Measurements from ENCODE around the gene EREG.
A peak's percentile ranks its signal among the peaks of the same experiment; 100 is the strongest.
"Not testable (repeated sequence)": the region's sequence is repeated elsewhere in the genome, so short reads cannot be mapped to it uniquely, and the experiment has no call there.

EREG gene, protein sequence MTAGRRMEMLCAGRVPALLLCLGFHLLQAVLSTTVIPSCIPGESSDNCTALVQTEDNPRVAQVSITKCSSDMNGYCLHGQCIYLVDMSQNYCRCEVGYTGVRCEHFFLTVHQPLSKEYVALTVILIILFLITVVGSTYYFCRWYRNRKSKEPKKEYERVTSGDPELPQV

DNA sequence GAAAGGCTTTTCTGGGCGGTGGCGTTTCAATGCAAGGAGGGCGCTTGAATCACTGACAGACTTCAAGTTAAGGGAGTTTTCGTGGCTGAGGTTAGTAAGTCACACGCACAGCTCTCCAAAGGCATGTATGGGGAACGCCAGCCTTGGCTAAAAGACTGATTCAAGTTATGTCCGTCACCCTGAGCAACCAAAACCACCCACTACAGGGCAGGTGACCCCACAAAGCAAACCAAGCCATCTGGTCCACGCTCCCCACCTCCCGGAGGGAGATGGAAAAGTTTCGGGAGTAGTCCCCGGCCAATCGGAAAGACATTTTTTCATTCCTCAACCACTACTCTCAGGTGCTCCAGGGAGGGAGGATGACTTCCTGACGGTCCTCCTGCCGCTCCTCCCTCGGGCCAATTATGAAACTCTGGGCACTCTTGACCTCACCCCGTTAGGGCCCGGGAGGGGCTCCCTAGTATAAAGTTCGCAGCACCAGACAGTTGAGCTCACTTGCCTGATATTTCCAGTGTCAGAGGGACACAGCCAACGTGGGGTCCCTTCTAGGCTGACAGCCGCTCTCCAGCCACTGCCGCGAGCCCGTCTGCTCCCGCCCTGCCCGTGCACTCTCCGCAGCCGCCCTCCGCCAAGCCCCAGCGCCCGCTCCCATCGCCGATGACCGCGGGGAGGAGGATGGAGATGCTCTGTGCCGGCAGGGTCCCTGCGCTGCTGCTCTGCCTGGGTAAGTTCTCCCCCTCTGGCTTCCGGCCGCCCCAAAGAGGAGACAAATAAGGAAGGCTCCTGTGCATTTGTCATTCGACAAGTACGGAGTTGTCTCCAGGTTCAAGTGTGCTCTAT lies at the start of gene EREG:
EREG (plus strand) TSS at position 494 of the 840 bp plus-strand sequence; CDS start at position 658, 164 bp downstream.
- peak in 1 of 2 donors; percentile 3 for DNase-seq

DNA sequence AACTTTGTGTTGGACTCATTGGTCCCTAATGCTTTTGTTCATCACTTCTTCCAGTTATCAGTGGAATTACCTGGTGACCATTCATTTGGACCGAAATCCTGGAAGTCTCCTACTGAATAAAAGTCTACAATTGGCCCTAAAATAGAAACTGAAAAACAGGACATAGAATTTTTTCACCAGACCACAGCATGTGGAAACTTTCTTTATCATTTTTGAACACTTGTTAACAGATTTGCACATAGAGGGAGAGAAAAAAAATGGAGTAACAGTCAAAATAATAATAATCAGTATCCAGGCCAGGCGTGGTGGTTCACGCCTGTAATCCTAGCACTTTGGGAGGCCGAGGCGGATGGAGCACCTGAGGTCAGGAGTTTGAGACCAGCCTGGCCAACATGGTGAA lies 49.6 kb upstream of the EREG start:
- DNase-seq: no peak

DNA sequence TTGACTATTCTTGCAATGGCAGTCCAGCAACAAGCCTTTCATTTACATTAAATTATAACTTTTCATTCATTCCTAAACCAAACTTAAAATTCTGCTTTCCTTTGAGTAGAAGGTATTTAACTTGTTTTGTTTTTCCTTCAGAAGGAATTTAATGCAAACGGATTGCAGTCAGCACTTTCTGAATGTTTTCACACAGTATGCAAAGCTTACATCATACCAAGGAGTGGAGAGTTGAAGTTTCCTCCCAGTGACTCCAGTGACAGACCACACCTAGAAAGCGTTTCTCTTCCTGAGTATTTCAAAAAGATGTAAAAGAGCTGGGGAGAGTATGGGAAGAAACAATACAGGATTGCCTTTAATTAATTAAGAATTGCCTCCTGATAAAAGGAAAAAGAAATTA lies 48.5 kb upstream of the EREG start:
- no peak for DNase-seq

DNA sequence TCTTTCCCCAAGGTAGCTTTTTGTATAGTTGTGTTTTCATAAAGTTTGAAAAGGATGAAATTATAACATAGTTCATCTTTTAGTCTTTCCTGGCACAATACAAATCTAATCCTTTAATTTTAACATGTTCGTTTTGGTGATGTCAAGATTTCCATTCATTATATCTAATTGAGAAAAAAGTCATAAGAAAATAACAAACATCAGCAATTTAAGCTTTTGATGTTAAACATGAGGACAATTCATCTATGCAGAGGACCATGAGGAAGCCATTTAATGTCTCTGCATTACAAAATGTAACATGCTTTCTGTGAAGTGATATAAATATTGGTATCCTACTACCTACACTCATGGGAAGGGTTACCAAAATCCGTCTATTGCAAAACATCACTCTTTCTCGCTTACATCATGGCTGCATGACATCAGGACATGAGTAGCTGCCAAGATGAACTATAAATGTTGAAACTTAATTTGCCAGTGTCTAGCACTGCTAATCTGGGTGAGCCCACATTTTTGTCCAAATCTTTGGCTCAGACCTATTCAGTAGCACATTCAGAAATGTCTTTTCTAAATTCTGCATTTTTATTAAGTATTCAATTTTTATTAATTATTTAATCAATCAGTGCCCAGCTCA lies 47.2 kb upstream of the EREG start:
- no peak for DNase-seq

DNA sequence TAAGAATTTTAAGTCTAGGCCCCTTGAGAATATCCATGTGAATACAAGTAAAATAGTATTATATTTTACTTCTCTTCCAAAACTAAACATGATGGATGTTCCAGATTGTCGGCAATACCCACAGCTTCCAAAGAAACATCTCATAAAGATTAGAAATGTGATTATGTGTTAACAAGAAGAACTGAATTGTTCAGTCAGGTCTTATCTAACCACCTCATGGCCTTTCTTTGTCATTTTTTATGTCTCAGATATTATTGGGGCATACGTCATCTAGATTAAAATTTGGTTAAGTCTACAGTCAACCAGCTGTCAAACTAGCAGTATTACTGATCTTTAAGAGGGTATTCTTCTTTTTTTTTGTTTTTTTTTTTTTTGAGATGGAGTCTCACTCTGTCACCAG lies 46.7 kb upstream of the EREG start:
- DNase-seq: no peak

DNA sequence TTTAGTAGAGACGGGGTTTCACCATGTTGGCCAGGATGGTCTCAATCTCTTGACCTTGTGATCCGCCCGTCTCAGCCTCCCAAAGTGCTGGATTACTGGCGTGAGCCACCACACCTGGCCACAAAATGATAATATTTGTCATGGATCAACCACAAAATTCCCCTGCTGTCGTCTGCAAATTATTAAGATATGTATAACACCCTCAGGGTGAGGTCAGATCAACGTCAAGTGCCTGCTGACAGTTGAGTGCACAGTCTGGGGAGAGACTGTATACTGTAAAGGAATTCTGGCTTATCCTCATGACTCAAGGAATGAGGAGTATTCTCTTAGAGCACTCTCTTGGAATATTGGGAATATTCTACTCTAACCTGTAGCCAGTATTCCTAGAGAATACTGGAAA lies 45.5 kb upstream of the EREG start:
- DNase-seq: no peak

DNA sequence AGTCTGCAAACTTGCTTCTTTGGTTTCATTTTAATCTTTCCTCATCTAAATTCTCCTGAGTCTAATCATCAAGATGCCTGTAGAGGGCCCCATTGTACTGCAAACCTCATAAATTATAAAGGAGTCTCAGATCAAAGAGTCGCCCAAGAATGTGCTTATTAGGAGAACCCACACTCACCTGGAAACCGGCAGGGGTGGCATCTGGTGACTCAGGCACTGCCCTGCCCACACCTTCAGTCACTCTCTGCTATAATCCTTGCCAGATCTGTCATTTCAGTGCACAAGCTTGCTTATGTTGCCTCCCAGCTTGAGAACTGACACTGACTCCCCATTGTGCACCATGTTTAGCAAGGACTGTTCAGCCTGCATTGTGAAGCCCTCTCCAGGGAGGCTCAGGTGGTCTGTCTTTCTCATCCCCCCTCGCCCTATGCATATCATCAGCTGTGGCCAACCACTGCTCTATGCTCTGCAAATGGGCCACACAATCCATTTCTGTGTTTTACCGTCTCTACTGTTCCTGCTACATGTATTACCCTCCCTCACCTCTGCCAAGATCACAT lies 44.3 kb upstream of the EREG start:
- peak; percentile 15 to 19 for DNase-seq

DNA sequence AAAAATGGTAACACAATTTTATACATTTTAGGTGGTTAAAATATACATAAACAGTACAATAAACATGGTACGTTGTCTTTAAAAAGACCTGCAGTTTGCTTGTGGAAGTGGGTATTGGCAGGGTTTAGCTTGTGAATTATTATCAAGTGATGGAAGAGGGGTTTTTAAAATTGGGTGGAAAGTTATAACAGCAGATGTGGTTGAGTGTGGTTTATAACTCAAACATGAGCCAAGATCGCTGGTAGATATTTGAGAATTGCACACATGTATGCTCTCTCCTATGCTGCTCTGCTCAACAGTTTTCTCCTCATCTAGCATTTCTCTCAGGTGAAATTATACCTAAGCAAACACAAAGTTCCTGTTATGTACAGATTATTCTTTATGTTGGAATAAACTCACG lies 42.6 kb upstream of the EREG start:
- no peak for DNase-seq

DNA sequence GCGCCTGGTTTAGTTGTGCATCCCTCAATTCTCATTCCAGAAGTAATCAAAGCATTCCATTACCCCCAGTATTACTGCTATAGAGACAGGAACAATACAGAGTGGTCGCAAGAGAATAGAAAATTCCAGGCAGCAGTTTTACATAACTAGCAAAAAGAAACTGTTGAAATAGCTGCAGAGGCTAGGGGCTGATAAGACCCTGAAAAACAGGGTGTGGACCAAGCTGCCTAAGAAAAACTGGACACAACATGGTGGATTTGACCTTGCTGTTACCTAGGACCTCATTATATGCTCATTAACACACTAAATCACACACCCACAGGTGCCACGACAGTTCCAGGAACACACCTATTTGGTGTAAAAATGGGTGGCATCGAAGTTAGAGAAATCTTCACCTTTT lies 41.3 kb upstream of the EREG start:
- no peak for DNase-seq

DNA sequence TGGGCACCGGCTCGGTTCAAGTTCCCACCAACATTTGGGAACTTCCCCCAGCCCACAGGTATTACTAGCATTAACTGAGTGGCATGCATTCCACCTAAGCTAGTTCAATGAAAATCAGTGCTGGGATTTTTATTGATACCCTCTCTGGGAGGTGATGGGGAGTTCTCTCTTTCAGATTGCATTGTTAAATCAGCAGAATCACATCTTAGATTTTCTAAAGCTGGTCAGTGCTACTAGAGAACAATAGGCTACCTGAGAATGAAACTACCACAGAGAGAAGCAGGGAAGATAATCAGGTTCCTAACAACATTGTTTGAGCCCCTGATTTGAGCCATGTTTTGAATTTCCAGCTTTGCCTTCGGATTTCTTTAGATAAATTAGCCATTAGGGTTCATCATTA lies 40.7 kb upstream of the EREG start:
- no peak for DNase-seq

DNA sequence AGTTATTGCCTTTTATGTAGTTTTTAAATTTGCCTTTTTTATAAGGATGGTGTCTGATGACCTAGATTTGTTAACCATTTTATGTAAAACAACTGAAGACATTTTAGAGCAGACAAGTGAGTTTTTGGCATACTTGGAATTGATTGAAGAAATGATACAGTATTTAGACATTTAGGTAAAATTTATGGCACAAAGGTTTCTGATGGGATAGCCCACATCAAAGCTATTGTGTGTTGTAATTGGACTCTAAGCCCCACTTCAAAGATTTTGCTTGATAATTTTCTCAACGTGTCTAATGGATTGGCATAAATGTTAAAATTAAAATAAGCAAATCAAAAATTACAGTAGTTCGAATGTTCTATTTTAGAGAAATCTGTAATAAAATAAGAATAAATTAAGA lies 39.1 kb upstream of the EREG start:
- no peak for DNase-seq

DNA sequence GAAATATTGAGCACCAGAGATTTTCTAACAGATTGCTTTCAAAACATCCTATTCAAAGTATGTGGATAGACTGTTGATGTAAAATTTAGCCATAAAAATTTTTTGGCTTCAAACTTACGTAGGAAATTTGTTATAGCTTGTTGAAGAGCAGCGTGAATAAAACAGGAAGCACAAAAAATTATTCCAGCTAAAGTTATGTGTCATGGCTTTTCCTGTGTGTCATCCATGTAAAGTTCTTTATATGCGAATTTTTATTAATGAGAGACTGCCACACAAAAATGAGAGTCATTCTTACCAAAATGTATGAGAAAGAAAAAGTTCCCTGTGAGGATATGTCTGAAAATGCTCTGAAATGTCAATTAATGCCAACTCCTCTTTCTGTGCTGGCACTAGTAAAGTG lies 37.2 kb upstream of the EREG start:
- no peak for DNase-seq

DNA sequence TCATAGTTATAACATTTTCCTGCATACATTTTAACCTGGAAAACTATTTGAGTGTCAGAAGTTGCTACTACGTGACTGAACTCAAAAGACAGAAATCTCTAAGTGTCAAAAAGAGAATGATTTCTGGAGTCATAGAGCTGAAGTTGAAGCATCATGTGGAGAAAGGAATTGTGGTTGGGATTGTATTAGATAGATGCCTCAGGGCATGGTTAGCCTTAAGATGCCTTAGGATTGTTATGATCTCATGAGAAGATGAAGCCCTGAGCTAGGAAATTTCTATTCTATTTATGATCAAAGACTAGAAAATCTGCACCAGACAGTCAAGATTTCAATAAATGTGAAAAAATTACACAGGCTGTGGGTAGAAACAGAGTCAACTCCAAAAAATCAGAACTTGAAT lies 36.4 kb upstream of the EREG start:
- DNase-seq: no peak

DNA sequence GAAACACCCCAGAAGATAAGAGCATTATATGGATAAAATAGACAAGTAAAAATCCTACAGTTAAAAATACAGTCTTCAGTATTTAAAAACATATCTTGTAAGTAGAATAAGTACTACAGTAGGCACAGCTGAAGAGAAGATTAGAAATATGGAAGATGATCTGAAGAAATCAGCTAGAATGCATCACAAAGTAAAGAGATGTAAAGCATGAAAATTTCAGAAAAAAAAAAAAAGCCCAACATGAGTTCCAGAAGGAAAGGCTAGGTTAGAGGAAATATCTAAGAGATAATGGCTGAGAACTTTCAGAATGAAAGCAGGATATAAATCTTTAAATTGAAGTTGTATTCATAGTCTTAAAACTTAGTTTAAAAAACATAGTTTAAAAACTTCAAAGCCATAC lies 35.6 kb upstream of the EREG start:
- DNase-seq: no peak

DNA sequence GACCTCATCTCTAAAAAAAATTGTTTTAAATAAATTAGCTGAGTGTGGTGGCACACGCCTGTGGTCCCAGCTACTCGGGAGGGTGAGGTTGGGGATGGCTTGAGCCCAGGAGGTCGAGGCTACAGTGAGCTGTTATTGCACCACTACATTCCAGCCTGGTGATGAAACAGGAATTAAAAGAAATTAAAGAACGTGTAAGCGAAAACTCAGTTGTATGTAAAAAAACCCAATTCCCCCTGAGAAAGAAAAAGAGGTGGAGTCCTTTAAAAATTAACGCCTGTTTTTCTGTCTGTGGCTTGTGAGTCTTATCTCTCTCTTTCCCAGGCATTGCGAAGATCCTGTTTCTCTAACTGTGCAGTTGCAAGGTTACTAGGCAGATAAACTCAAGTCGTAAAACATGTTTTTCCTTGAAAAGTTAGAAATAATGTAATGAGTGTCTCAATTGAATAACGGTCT lies 34.6 kb upstream of the EREG start:
- no peak for DNase-seq

DNA sequence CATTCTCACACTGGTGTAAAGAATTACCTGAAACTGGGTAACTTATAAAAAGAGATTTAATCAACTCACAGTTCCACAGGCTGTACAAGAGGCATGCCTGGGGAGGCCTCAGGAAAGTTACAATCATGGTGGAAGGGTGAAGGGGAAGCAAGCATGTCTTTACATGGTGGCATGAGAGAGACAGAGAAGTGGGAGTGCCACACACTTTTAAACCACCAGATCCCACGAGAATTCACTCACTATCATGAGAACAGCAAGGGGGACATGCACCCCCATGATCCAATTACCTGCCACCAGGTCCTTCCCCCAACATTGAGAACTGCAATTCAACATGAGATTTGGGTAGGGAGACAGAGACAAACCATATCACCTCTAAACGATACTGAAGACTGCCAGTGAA lies 33.7 kb upstream of the EREG start:
- no peak for DNase-seq

DNA sequence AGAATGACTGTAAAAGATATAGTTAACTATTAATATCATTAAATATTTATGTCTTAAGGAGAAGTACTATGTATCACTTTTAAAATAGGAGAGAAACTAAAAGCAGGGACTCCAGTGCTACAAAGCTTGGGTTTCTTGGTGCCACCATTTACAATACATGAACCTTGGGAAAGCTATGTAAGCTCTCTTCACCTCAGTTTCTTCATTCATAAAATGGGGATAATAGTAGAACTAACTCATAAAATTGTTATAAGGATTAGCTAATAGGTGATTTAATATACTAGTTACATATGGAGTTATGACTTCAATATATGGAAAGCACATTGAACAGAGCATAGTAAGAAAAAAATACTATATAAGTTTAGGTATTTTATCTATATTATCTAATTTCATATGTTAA lies 33.0 kb upstream of the EREG start:
- no peak for DNase-seq

DNA sequence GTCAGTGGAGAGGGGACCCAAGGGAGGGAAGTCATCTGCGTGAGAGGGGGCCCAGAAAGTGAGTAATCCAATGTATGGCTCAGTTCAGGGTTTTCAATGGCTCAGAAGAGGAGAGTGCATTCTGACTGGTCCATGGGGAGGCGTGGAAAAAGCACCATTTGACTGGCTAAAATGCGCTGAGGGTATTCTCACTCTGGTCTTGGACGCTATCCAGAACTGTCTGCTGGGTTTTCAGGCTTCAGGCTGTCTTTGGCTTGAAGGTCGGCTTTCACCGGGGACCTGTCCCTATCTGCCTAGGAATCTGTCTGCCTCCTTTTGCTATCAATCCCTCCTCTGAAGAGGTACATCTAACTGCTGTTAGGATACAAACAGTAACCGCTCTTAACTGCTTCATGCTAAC lies 30.3 kb upstream of the EREG start:
- no peak for DNase-seq

DNA sequence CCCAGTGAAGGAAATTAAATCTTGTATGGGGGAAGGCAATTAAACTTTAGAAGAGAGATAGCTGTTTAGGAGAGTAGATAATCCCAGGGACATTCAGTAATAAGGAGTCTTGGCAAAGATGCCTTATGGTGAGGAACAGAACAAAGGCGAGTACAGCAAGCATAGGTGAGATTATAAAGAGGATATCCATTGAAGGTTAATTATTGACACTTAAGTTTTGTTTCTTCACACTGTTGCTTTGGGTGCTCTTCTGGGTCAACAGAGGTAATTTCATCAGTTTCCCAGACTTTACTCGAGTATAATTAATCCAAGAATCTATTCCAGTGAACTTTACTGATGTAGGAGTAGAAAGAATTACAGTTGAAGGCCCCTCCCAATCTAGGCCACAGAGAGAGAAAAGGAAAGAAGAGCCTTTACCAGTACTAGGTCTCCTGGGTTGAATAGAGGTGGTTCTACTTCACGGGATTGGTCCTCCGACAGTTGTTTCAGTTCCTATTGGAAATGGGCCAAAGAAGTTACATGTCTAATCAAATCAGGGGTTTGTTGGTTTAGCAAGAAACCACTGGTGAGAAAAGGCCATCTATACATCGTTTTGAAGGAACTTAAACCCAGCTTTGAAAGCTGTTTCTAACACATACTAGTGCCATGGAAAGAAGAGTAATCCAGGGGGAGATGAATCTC lies 29.5 kb upstream of the EREG start:
- DNase-seq: no peak

DNA sequence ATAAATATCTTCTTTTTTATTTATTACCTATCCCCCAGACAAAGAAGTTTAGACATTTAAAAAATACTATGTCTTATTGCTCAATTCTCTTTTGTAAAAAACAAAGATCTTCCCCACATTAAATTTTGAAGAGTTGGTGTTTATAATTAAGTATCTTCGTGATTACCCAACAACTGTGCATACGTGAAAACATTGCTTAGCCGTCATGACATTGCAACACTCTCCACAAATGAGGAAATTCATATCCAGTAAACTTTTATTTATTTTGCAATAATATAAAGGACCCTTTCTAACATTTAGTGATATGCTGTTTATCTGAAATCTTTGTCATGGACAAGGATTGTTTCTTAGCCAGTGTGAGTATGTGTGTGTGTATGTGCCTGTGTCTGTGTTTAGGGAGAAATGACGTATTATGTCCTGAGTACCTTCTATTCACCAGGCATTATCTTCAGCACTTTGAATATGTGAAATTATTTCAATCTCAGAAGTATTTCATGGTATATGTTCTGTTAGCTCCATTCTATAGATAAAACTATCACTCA lies 26.1 kb upstream of the EREG start:
- DNase-seq: no peak

DNA sequence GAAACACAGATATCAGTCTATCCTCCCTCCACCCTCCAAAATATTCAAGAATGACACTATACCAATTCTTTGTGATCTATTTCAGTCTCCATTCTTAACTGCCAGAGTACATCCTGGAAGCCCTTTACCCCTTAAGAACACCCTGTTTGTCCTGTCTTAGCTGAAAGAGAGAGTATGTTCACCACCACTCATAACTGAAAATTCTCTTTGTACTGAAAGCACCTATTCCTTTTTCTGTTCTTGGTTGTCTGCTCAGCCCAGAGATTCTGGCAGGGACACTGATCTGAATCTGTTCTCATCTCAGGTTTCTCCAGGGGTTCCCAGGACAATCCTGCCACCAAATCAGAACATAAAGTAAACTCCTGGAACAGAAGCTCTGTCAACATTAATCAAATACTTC lies 25.4 kb upstream of the EREG start:
- no peak for DNase-seq

DNA sequence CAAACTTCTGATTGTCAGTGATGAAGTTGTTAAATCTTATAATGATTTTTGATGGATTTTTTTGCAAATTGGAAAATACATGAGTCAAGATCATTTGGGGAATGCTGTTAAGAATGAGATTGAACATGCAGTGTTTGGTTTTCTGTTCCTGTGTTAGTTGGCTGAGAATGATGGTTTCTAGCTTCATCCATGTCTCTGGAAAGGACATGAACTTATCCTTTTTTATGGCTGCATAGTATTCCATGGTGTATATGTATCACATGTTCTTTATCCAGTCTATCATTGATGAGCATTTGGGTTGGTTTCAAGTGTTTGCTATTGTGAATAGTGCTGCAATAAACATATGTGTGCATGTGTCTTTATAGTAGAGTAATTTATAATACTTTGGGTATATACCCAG lies 24.5 kb upstream of the EREG start:
- not testable (repeated sequence) for DNase-seq

DNA sequence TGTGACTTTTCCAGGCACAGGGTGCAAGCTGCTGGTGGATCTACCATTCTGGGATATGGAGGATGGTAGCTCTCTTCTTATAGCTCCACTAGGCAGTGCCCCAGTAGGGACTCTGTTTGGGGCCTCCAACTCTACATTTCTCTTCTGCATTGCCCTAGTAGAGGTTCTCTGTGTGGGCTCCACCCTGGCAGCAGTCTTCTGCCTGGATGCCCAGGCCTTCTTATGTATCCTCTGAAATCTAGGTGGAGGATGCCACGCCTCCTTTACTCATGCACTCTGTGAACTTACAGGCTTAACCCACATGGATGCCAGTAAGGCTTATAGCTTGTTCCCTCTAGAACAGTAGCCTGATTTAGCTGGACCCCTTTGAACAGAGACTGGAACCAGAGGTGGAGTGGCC lies 20.9 kb upstream of the EREG start:
- no peak for DNase-seq

Measured in activated CD4-positive, alpha-beta T cell treated with anti-CD3 and anti-CD28 coated beads for 4 hours (primary cell).